Stimulated activated CD8-positive, alpha-beta memory T cell treated with anti-CD3 and anti-CD28 coated beads, Interleukin-12 subunit alpha, Interleukin-12 subunit beta, amount 100 ng/mL, for 4 hours (primary cell): ENCODE measurements around the gene MRPS27.

ENCODE experiments used
- DNase-seq: peaks from one replicate; pipeline ENCODE4 v3.0.0-alpha.2; 2020; ENCODE audit warnings: low read depth

Gene MRPS27

GRCh38 chr5:72231991-72232703, 87.9 kb downstream of the MRPS27 start:
- DNase-seq: no peak

- no peak for DNase-seq
Measured at GRCh38 chr5:72228960-72229359, 91.1 kb downstream of the MRPS27 start.

- no peak for DNase-seq
Measured at GRCh38 chr5:72226950-72227349, 93.1 kb downstream of the MRPS27 start.

- no peak for DNase-seq
Measured at GRCh38 chr5:72225741-72226140, 94.3 kb downstream of the MRPS27 start.

- DNase-seq: no peak
Measured at GRCh38 chr5:72224946-72225463, 95.0 kb downstream of the MRPS27 start.

GRCh38 chr5:72223371-72223770, 96.7 kb downstream of the MRPS27 start:
- DNase-seq: no peak

- no peak for DNase-seq
Measured at GRCh38 chr5:72222521-72222920, 97.5 kb downstream of the MRPS27 start.

GRCh38 chr5:72221541-72221940, 98.5 kb downstream of the MRPS27 start:
- no peak for DNase-seq

- DNase-seq: no peak
Measured at GRCh38 chr5:72221099-72221498, 98.9 kb downstream of the MRPS27 start.

- no peak for DNase-seq
Measured at GRCh38 chr5:72216756-72217155, 103.3 kb downstream of the MRPS27 start.

- DNase-seq: no peak
Measured at GRCh38 chr5:72214168-72214567, 105.9 kb downstream of the MRPS27 start.

GRCh38 chr5:72213482-72213881, 106.6 kb downstream of the MRPS27 start:
- DNase-seq: no peak

GRCh38 chr5:72212171-72212570, 107.9 kb downstream of the MRPS27 start:
- no peak for DNase-seq

GRCh38 chr5:72210888-72211678, 109.0 kb downstream of the MRPS27 start:
- no peak for DNase-seq

- no peak for DNase-seq
Measured at GRCh38 chr5:72209147-72210115, 110.6 kb downstream of the MRPS27 start.

- no peak for DNase-seq
Measured at GRCh38 chr5:72208324-72208926, 111.6 kb downstream of the MRPS27 start.

- DNase-seq: no peak
Measured at GRCh38 chr5:72206994-72207393, 113.0 kb downstream of the MRPS27 start.

GRCh38 chr5:72206160-72206559, 113.9 kb downstream of the MRPS27 start:
- no peak for DNase-seq

- no peak for DNase-seq
Measured at GRCh38 chr5:72205431-72206009, 114.5 kb downstream of the MRPS27 start.

GRCh38 chr5:72204946-72205345, 115.1 kb downstream of the MRPS27 start:
- DNase-seq: no peak

- no peak for DNase-seq
Measured at GRCh38 chr5:72203251-72203845, 116.7 kb downstream of the MRPS27 start.
